Activated CD8-positive, alpha-beta memory T cell treated with anti-CD3 and anti-CD28 coated beads, Interleukin-2, amount 50 U/mL, for 4 hours (primary cell): Measurements from ENCODE around the gene POLG2.

Experiments used
- DNase-seq: peaks from one replicate; pipeline ENCODE4 v3.0.0-alpha.2; 2020

POLG2 gene

DNA sequence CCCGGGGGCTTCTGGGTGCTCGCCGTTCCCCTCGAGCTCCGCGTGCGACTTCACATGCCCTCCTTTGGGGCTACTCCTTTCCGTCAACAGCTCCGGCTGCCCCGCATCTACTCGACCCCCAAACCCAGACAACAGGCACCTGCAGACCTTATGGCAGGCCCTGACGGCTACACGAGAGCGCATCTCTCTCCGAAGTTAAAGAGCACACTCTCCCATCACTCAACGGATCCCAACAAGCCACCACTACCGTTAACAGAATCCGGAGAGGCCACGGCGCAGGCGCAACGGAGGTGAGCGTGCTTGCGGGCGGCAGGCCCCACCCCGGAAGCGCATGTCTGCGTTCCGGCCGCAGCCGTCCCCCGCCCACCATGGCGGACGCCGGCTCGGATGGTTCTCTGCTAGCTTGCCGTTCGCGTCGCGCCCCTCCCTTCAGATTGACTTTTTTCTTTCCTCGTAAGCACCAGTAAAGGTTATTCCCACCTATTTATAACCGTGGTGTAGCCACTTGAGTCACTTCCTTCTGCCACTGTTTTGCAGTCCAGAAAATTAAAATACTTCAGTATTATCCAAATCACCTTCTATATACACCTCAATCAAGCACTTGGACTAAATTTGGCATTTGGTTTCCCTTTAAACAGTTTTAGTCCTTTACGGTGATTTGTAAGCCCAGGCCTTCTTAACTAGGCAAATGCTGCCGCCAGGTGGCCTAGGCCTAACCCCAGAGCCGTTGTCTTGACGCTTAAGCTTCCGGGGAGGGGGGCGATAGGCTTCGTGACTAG, at the start of gene POLG2:
TSS of gene POLG2 (minus strand) at position 269 of the 779 bp plus-strand sequence. CDS start at position 183, 86 bp downstream.
- peak; percentile 95 for DNase-seq

DNA sequence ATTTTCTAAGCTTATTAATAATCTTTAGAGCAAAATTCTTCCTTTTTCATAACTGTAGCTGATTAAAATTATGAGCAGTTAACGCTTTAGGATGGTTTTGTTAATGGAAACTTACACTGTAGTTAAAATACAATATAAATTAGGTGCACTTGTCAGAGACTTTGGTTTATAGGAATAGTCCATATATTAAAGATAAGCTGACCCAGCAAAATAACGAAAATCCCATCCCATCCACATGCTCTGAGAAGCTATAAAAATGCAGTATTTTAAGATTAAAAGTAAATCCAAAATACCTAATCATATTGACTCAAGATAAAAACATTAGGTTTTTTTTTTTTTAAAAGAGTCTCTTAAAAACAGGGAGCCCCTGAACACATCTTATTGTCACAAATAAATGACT, 47.9 kb upstream of the POLG2 start:
- DNase-seq: no peak

DNA sequence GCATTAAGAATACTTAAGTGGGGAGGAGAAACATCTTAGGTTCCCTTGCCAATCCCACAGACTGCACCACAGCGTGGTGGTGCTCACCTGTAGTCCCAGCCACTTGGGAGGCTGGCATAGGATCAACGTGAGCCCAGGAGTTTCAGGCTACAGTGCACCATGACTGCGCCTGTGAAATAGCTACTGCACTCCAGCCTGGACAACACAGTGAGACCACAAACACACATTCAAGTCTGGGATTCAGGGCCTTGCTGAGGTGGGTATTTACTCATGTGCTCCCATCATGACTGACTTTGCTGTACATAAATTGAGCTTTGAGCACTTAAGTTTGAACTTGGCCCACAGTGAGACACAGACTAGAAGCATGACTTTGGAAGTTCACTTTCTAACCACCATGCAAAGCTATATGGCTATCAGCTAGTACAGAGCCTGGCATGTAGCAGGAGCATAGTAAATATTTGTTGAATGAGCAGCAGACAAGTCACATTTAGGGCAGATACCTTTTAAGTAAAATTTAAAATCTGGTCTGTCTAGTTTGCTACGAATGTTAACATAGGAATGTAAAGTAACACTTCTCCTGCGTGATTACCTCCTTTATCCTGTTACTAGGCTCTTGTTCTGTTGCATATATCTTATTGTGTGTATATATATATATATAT, 43.4 kb upstream of the POLG2 start:
- DNase-seq: no peak

- no peak for DNase-seq
Observed at GRCh38 chr17:64538508-64539130, 41.8 kb upstream of the POLG2 start.

DNA sequence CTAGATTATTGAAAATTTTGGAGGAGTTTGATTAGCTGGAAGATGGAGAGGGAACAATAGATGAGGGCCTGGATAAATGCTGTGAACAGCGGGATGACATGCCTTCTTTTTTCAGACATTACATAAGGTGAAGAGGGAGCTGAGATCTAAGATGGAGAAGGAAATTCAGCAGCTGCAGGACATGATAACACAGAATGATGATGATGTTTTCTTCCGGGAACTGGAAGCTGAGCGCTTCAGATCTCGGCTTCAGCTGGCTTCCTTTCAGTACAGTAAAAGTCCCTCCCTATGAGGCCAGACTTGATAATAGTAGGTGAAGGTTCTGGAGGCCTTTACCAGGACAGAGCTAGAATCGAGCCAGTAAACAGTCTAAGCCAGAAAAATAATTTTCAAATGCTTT, 40.6 kb upstream of the POLG2 start:
- DNase-seq: no peak

GRCh38 chr17:64536913-64537312, 40.1 kb upstream of the POLG2 start:
- DNase-seq: no peak

- no peak for DNase-seq
Observed at GRCh38 chr17:64535357-64535756, 38.5 kb upstream of the POLG2 start.

DNA sequence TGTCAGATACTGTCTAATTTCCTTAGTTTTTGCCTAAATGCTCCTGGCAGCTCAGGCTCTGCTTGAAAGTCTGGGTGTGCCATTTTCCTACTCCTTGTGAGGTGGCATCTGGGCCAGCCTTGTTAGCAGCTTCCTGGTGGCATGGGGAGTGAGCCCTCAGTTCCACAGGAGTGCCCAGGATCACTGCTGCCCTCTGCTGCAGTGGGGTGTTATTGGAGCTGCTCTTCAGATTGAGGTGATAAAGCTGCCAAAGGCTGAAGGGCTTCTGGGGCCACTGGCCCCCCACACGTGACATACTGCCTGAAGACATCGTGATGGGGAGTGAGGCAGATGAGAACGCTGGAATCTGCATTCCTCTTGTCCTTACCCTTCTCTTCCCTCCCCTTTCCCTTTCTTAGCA, 37.3 kb upstream of the POLG2 start:
- DNase-seq: no peak

DNA sequence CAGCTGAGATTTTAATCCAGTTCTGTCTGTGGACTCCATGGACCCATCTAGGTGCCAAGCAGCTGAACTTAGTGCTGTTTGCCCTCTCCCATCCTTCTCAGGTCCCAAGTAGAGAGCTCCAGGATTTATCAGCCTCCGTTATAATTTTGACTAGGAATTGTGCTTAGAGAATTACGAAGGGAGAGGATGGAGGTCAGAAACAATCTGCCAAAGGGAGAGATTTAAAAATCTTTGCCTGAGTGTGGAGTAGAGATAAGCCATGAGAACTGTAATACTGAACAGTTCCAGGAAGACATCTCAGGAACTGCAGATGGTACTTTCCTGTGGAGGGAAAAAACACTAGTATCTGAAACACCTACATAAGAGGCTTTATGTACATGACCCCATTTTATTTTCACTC, 36.9 kb upstream of the POLG2 start:
- DNase-seq: no peak

DNA sequence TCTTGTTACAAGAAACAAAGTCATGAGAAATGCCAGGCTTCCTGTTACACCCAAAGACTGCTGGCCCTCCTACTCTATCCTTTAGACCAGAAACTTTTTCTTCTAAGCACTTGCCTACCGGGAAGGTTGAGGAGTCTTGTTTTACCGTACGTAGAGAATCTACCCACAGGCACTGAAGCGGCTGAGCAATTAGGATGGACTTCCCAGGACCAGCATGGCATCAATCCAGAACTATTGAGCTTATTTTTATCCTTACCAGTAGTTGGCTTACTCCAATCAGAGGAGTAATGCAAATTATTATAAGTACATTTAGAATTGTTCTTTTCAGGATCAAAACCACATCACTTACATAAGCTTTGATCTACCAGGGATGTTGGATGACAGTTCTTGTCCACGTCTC, 35.6 kb upstream of the POLG2 start:
- no peak for DNase-seq

- DNase-seq: no peak
Observed at GRCh38 chr17:64531955-64532371, 35.1 kb upstream of the POLG2 start.

DNA sequence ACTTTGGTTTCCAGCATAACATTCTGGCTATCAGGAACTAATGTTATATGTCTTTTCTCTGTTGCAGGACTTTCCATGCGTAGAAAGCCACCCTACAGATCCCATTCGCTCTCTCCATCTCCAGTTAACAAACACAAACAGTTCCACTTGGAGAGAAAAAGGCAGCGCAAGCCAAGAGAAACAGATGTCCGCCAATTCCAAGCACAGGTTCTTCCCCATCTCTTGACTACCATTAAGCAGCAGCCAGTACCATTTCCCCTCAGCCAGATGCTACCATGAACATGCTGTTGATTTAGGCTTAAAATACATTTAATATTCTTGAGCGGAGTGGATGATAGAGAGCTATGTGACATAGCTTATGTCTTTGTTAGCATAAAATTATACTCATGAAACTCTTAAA, 32.4 kb upstream of the POLG2 start:
- DNase-seq: no peak

DNA sequence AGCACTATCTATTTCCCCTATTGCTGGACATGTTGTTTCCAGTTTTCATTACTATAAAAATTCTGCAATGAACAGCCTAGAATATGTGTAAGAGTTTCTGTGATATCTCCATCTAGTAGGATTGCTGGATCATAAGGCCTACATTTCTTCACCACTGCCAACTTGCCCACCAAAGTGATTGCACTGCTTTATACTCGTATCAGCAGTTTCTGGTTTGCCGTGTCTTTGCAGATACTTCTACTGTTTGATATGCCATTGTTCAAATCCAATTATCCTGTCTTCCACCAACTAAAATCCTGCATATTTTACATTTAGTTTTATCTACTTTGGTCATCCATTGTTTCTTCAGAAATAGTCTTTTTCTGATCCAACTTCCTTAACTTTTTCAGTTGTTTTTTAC, 31.1 kb upstream of the POLG2 start:
- no peak for DNase-seq

- no peak for DNase-seq
Observed at GRCh38 chr17:64520359-64520758, 23.5 kb upstream of the POLG2 start.

GRCh38 chr17:64519601-64520000, 22.7 kb upstream of the POLG2 start:
- DNase-seq: no peak

DNA sequence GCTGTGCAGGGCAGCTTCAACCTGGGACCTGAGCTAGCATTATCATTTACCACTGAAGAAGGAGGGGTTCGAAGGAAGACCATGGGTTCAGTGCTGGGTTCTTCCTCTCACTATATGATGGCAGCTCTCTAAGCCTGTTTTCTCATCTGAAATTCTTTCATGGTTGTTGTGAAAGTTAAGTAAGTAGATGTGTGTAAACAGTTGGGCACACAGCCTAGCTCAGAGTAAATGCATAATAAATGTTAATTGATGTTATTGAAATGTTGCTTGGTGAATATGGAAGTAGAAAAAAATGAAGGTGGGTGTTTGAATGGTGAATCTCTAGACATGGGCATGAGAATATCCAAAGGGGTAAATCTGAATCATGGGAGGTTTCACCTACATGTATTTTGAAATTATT, 19.0 kb upstream of the POLG2 start:
- no peak for DNase-seq

DNA sequence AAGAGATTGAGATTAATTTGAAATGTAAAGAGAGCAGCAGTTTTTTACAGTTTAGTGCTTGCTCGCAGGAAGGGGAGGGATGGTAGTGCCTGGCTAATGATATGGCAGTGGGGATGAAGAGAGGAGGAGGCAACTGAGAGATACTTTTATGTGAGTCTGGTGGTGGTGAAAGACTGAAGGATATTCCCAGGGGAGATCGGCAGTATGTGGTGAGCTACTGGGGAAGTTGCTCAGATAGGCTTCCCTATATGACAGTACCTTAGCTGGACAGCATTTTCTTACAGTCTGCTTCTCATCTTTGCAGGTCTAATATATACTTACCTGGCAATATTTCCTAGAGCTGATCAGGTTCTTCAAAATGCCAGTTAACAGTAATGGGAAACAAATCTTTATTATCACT, 18.6 kb upstream of the POLG2 start:
- no peak for DNase-seq

- no peak for DNase-seq
Observed at GRCh38 chr17:64509179-64509578, 12.3 kb upstream of the POLG2 start.

- no peak for DNase-seq
Observed at GRCh38 chr17:64508683-64509082, 11.8 kb upstream of the POLG2 start.

DNA sequence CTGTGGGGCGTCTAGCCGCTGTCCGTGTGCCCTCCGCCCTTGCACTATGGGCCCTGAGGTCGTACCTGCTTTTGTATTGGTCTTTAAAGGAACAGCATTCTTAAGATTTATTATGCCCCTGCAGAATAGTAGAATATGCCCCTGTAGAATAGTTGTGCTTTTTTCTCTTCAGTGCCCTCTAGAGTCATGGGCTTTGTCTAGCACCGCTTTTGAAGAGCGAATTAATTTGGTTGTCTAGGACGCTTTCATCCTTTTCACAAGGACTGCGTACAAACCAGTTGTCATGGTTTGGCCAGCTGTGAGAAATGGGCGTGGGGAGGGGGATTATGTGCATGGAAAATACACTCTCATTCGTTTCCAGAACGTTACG, 10.5 kb upstream of the POLG2 start:
- DNase-seq: peak; percentile 21

GRCh38 chr17:64506576-64507412, 9.9 kb upstream of the POLG2 start, which contains the start of gene CEP95:
CEP95 (plus strand) TSS chr17:64506977; CDS start chr17:64507098, 121 bp downstream.
- peak; percentile 94 for DNase-seq

DNA sequence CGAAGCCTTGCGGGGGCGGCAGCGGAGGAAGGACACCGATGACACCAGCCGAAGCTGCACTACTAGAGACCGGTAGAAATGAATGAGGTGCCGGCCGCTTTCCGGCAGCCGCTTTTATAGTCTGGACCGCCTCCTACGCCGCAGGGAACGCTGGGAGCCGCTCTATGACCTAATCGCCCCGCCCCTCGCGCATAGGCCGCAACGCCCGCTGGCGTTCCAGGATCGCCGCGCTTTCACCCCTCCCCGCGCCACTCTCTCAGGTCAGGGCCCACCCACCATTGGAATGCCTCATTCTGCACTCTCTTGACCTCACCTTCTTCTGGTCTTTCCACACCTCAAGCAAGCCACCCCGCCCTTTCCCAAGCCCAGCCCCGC, 9.3 kb upstream of the POLG2 start, which contains the start of gene DDX5:
TSS of gene DDX5 (minus strand) at position 89 of the 375 bp plus-strand sequence. CDS start 170 bp downstream, outside the sequence.
- peak; percentile 98 for DNase-seq
